ENCODE measurements around the gene CST3.

The CST3 gene

DNA sequence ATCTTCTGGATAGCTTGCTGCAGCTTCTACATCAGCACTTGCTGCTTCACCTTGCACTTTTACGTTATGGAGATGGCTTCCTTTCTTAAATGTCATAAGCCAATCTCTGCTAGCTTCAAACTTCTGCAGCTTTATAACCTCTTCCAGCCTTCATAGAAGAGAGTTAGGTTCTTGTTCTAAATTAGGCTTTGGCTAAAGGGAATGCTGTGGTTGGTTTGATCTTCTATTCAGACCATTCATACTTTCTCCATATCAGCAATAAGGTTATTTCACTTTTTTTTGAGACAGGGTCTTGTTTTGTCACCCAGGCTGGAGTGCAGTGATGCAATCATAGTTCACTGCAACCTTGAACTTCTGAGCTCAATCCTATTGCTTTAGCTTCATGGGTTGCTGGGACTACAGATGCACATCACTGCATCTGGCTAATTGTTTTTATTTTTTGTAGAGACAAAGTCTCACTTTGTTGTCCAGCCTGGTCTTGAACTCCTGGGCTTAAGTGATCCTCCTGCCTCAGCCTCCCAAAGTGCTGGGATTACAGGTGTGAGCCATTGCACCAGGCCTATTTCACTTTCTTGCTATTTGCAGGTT lies 12.2 kb upstream of the CST3 start:
- no peak for DNase-seq (ENCODE audit: low spot score)
- TF ChIP-seq, protein P1, sequence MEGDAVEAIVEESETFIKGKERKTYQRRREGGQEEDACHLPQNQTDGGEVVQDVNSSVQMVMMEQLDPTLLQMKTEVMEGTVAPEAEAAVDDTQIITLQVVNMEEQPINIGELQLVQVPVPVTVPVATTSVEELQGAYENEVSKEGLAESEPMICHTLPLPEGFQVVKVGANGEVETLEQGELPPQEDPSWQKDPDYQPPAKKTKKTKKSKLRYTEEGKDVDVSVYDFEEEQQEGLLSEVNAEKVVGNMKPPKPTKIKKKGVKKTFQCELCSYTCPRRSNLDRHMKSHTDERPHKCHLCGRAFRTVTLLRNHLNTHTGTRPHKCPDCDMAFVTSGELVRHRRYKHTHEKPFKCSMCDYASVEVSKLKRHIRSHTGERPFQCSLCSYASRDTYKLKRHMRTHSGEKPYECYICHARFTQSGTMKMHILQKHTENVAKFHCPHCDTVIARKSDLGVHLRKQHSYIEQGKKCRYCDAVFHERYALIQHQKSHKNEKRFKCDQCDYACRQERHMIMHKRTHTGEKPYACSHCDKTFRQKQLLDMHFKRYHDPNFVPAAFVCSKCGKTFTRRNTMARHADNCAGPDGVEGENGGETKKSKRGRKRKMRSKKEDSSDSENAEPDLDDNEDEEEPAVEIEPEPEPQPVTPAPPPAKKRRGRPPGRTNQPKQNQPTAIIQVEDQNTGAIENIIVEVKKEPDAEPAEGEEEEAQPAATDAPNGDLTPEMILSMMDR (IDR thresholded peaks at IDR 0.05; ENCODE audit: extremely low read depth, missing control alignments) = no peak

DNA sequence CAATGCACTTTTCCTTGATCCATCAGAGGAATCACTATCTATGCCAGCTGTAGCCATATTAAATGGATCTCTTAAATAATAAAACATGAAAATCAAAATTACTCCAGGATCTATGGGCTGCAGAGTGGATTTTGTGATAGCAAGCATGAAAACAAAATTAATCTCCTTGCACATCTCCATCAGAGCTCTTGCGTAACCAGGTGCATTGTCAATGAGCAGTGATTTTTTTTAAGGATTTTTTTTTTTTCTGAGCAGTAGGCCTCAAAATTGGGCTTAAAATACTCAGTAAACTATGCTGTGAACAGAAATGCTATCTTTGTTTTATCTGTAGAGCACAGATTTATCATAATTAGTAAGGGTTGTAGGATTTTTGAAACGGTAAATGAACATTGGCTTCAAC lies 11.5 kb upstream of the CST3 start:
- TF ChIP-seq, protein P1 (IDR thresholded peaks at IDR 0.05; ENCODE audit: extremely low read depth, missing control alignments) = no peak
- no peak for DNase-seq (ENCODE audit: low spot score)

DNA sequence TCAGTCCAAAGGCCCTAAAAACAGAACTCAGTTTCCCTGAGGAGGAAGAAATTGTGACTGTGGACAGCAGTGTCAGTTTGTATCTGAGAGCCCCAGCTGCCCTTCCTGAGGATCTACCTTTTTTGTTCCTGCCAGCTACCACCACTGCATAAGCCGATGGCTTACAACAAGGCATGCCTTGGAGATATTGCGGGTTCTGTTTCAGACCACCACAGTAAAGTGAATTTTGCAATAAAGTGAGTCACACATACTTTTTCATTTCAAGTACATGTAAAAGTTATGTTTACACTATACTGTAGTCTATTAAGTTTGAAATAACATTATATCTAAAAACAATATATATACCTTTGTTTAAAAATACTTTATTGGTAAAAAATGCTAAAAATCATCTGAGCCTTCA lies 9.6 kb upstream of the CST3 start:
- TF ChIP-seq, protein P1 (IDR thresholded peaks at IDR 0.05; ENCODE audit: extremely low read depth, missing control alignments) = no peak
- no peak for DNase-seq (ENCODE audit: low spot score)

DNA sequence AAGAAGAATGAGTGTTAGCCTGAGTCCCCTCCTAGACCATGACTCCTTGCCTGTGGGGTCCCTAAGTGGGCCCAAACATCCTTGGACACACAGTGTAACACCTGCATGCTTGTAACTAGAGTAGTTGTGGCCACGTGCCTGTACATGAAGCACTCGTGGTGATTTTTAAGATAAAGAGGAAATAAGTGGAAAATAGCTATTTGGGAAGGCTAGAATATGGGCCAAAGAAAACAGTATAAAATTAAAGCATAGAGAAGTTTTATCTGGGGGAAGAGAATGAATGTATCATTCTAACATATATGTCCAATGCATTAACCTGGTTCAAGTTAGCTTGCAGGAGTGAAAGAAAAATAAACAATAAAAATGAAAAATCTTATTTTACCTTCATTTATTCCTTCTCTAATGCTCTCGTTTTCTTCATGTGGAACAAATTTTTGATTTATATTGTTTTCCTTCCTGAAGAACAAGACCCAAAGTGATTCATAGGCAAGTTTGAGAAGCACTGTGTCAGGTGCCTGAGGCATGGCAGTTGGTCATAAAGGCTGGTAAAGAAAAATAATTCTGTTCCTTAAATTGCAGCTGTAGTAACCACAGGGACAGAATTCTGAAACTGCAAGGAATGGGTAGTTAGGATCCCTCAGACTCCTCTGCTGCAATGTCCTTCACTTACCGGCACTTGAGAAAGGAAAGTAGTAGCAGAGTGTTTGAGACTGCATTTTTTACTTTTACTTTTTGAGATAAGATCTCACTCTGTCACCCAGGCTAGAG lies 8.5 kb upstream of the CST3 start:
- DNase-seq (ENCODE audit: low spot score) = no peak
- TF ChIP-seq, protein P1 (IDR thresholded peaks at IDR 0.05; ENCODE audit: extremely low read depth, missing control alignments) = no peak

DNA sequence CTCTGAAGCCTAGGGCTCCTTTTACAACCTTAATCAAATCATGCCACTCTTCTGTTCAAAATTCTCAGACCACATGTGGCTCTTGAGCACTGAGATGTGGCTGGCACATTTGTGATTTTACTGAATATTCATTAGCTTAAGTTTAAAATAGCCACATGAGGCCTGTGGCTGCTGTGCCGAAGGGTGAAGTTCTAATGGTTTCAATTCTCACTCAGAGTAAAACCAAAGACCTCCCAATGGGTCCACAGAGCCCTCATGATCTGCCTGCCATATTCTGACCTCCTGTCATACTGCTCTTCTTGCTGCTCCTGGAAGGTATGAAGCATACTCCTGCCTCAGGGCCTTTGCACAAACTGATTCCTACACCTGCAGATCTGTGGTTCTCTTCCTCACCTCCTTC lies 7.8 kb upstream of the CST3 start:
- TF ChIP-seq, protein P1 (IDR thresholded peaks at IDR 0.05; ENCODE audit: extremely low read depth, missing control alignments) = no peak
- no peak for DNase-seq (ENCODE audit: low spot score)

DNA sequence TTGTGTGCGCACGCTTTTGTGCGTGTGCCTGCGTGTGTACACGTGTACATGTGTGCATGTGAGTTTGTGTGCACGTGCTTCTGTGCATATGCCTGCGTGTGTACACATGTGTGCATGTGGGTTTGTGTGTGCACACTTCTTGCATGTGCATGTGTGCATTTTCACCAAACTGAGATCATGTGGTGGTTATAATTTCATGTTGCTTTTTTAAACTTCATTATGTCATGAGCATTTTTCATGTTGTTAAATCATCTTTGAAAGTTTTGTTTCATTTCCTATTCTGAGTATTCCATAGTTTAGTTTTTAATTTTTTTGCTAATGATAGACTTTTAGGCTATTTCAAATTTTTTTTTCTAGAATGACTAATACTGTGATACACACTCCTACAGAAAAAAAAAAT lies 6.4 kb upstream of the CST3 start:
- DNase-seq (ENCODE audit: low spot score) = no peak
- TF ChIP-seq, protein P1 (IDR thresholded peaks at IDR 0.05; ENCODE audit: extremely low read depth, missing control alignments) = no peak

DNA sequence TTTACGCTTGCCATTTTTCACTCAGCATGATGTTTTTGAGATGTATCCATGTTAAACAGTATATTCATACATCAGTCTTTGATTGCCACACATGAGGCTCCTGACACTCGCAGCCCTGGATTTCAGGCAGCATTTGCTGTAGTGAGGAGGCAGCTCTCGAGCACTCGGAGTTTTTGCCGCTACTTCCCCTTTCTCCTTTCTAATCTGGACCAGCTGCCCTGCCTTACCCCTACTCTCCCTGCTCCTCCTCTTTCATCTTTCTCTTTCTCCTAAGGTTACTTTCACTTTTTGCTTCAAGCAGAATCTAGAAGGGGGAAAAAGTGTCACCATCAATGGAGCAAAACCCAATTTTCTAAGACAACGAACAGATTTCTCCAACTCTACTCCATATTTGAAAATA lies 5.9 kb upstream of the CST3 start:
- DNase-seq (ENCODE audit: low spot score) = no peak
- TF ChIP-seq, protein P1 (IDR thresholded peaks at IDR 0.05; ENCODE audit: extremely low read depth, missing control alignments) = no peak
